ENCODE data around the gene GTPBP6.
A peak's percentile ranks its signal among the peaks of the same experiment; 100 is the strongest.

GTPBP6 gene
- long read RNA-seq, donor 1, transcript GTPBP6-201 (10 exons, 1,907 nt), result major isoform, 16 of 26 reads
- long read RNA-seq, donor 1, partial matches to known transcripts, result 8 of 26 reads
- long read RNA-seq, donor 1, other reads (novel, unspliced or antisense), result 0 of 26 reads
- long read RNA-seq, donor 2, transcript GTPBP6-201 (10 exons, 1,907 nt), result major isoform, 17 of 17 reads
- long read RNA-seq, donor 2, partial matches to known transcripts, result 0 of 17 reads
- long read RNA-seq, donor 2, other reads (novel, unspliced or antisense), result 0 of 17 reads
- long read RNA-seq, donor 3, transcript GTPBP6-201 (10 exons, 1,907 nt), result major isoform, 12 of 14 reads
- long read RNA-seq, donor 3, partial matches to known transcripts, result 0 of 14 reads
- long read RNA-seq, donor 3, other reads (novel, unspliced or antisense), result 0 of 14 reads
- long read RNA-seq, donor 4, transcript GTPBP6-201 (10 exons, 1,907 nt), result major isoform, 14 of 26 reads
- long read RNA-seq, donor 4, transcript GTPBP6-202 (4 exons, 2,016 nt), result minor isoform, 6 of 26 reads
- long read RNA-seq, donor 4, partial matches to known transcripts, result 6 of 26 reads
- long read RNA-seq, donor 4, other reads (novel, unspliced or antisense), result 0 of 26 reads
- long read RNA-seq, donor 5, transcript GTPBP6-201 (10 exons, 1,907 nt), result major isoform, 22 of 36 reads
- long read RNA-seq, donor 5, partial matches to known transcripts, result 13 of 36 reads
- long read RNA-seq, donor 5, other reads (novel, unspliced or antisense), result 0 of 36 reads
- long read RNA-seq, donor 6, transcript GTPBP6-201 (10 exons, 1,907 nt), result major isoform, 10 of 15 reads
- long read RNA-seq, donor 6, partial matches to known transcripts, result 5 of 15 reads
- long read RNA-seq, donor 6, other reads (novel, unspliced or antisense), result 0 of 15 reads
- long read RNA-seq, donor 7, transcript GTPBP6-201 (10 exons, 1,907 nt), result major isoform, 20 of 23 reads
- long read RNA-seq, donor 7, partial matches to known transcripts, result 0 of 23 reads
- long read RNA-seq, donor 7, other reads (novel, unspliced or antisense), result 0 of 23 reads
- long read RNA-seq, donor 8, transcript GTPBP6-201 (10 exons, 1,907 nt), result major isoform, 19 of 22 reads
- long read RNA-seq, donor 8, partial matches to known transcripts, result 0 of 22 reads
- long read RNA-seq, donor 8, other reads (novel, unspliced or antisense), result 0 of 22 reads

- DNase-seq, result peak; percentile 96
These were observed at the start of gene GTPBP6 for GRCh38 chrX:318739-319578. Gene GTPBP6, minus strand, starts transcription at chrX:318796. Its CDS starts 9 bp downstream, at chrX:318787.

DNA sequence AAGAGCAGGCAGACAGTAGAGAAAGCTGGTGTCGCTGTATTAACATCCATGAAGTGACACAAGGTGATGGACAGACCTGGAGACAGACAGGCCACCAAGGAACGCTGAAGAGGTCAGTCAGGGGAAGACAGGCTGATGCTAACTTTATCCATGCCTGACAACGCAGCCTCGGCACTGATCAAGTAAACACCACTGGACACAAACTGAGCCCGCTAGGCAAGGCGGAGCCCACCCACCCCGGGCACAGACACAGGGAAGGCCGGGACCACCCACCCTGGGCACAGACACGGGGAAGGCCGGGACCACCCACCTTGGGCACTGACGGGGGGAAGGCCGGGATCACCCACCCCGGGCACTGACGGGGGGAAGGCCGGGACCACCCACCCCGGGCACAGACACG, 49.3 kb upstream of the GTPBP6 start:
- no peak for DNase-seq

GRCh38 chrX:367349-367748, 48.8 kb upstream of the GTPBP6 start:
- DNase-seq, result no peak

DNA sequence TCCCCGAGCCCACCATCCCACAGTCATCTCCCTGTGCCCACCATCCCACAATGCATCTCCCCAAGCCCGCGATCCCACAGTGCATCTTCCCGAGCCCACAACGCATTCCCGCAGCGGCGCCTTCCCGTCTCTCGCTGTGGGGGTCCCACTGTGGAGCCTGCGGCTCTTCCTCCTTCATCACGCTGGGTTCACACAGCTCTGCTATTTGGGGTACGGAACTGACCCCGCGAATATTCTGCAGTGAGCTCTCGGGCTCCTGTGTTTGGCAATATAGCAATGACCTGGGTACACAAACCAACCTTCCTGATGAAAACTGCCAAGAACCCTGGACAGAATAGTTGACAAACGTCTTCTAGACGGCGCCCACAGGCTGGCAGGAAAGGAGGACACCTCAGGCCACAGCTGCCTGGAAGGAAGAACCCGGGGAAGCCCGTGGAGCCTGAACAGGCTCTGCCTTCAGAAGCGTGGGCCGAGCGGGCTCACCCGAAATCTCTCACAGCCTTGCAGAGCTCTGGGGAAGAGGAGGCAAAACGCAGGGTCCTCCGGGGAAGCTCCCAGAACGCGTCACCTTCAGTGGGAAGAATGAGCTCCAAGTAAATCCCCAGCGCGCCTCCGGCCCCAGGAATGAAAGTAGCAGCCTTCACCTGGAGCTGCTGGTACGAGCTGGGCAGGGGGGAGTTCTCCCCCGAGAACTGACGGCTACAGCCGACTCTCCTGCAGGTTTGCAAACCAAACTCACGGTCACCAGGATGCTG, 45.2 kb upstream of the GTPBP6 start:
- DNase-seq, result no peak

DNA sequence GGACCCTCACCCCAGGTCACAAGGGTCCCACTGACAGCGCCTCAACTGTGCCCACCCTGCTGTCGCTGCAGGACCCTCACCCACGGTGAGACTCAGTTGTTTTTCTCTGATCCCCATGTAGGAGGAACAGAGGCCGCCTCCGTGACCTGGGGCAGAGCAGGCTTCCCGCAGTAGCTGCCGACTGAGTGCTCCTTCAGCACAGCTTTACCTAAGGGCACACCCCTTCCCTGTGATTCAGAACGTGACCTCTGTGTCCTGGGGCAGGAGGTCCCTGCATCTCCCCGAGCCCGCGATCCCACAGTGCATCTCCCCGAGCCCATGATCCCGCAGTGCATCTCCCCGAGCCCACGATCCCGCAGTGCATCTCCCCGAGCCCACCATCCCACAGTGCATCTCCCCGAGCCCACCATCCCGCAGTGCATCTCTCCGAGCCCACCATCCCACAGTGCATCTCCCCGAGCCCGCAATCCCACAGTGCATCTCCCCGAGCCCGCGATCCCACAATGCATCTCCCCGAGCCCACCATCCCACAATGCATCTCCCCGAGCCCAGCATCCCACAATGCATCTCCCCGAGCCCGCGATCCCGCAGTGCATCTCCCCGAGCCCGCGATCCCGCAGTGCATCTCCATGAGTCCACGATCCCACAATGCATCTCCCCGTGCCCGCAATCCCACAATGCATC, 44.5 kb upstream of the GTPBP6 start:
- no peak for DNase-seq

DNA sequence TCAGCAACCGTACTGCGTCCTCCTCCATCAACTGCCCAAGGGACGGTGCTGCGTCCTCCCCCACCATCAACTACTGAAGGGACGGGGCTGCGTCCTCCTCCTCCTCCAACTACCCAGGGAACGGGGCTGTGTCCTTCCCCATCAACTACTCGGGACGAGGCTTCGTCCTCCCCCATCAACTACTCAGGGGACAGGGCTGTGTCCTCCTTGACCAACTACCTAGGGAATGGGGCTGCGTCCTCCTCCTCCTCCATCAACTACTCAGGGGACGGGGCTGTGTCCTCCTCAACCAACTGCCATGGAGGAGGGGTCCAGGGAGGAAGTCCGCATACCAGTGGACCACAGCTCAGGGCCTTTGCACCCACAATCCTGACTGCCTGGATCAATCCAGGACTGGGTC, 43.8 kb upstream of the GTPBP6 start:
- DNase-seq, result no peak

- DNase-seq, result no peak
These were observed 42.9 kb upstream of the GTPBP6 start for GRCh38 chrX:361231-362145.

DNA sequence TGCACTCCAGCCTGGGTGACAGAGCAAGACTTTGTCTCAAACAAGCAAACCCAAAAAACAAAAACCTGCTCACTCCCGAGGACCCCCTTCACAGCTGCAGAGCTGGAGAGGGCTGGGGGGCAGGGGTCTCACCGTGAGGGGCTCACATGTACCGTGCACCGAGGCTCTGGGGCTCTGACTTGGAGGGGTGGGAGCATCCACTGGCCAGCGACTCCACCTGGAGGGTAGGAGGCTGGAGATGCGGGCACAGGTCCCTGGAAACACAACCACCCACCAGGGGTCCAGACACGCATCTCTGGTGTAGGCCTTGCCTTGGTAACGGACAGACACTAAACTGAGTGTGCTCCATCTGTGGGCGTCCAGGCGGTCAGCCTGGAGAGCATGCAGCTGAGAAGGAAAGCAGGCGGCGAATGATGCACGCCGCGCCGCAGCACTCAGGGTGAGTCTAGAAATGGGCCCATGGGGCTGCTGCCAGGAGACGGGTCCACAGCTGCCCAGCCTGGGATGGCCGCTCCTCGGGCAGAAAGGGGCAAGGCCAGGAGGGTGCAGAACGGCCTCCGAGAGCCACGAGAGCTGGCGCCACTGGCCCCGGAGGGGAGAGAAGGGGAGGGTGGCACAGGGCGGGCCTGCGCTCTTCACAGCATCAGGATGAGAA, 42.0 kb upstream of the GTPBP6 start:
- DNase-seq, result no peak

DNA sequence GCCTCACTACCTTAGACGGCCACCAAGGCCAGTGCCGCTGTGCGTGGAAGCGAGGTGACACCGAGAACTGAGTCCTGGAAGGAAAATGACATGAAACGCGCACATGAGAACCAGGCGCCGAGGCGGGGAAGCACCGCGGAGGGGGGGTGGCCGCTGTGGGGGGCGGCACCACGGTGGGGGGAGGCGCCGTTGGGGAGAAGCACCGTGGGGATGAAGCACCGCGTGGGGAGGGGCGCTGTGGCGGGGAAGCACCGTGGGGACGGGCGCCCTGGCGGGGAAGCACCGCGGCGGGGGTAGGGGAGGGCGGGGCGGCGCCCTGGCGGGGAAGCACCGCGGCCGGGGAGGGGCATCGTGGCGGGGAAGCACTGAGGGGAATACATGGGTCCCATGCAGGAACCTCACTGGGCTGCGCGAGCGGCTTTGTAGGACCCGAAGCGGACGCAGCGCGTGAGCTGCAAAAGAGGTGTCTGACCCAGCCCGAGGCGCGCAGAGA, 40.1 kb upstream of the GTPBP6 start:
- DNase-seq, result no peak

- no peak for DNase-seq
These were observed 39.3 kb upstream of the GTPBP6 start for GRCh38 chrX:357693-358471.

DNA sequence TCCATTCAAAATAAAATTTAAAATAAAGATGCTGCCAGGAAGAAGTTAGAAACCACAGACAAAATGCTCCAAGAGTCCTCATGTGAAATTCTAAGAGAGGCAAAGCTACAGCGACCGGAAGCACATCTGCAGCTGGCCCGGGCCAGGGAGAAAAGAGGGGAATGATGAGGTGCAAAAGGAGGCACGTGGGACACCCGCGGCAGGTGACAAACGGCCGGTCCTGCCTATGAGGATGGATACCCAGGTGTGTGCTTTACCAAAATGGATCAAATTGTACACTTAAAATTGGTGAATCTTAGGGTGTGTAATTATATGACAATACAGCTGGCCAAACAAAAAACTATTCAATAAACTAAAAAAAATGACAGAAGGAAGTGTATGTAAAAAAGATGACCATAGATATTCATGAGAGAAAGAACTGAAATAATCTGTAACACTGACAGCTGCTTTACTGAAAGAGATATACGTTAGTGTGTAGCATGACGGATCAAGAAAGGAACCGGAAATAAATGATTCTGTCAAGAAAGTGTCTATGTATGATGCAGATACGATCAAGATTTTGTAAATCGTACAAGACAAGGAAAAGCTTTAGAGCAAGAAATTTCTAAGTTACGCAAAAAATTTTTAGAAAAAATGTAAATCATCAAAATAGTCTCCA, 38.6 kb upstream of the GTPBP6 start:
- no peak for DNase-seq

- no peak for DNase-seq
These were observed 37.9 kb upstream of the GTPBP6 start for GRCh38 chrX:356385-357034.

- no peak for DNase-seq
These were observed 36.9 kb upstream of the GTPBP6 start for GRCh38 chrX:355329-356050.

GRCh38 chrX:353566-354535, 35.3 kb upstream of the GTPBP6 start:
- no peak for DNase-seq

Data from right kidney (tissue), 9 donors.